ENCODE measurements around the gene CLDN20.
"Not testable (repeated sequence)": the region's sequence is repeated elsewhere in the genome, so short reads cannot be mapped to it uniquely, and the experiment has no call there.

- TF ChIP-seq EZH2 (IDR thresholded peaks at IDR 0.05; ENCODE audit: low read length, missing control alignments); CTCF (conservative IDR thresholded peaks at IDR 0.05 in 1 of 2, IDR thresholded peaks at IDR 0.05 in 1 of 2; ENCODE audit: low read depth in 1 of 2, low read length in 2 of 2): not testable (repeated sequence)
Observed at GRCh38 chr6:155230975-155231374, 32.8 kb upstream of the CLDN20 start.

Measured in fibroblast of lung (primary cell).